ENCODE results near the gene POU2F2. TPM values are rescaled to one million over a fixed set of nuclear protein-coding genes. Genes with fewer than 3 reads are reported as not detected.

POU2F2 gene
- total and polyA plus RNA-seq, 2 donors (not counting 3 experiments of a cell fraction or from before 2014, with no cell fraction given): 4.0 to 4.1 TPM

- ChIA-PET CTCF (interaction anchor here (0.8 to 1.4 kb wide), 2 partner anchors 10 to 51 kb away, joined by 3 read pairs; partner anchors contain the start of gene ZNF574), POLR2A (no interaction called here)
- no peaks in the 10 kb centered on the region for H3K9me1 ChIP-seq (replicated peaks; ENCODE audit: control insufficient read depth, extremely low read depth, insufficient read depth, low read length)
- BruUV-seq (replicated peaks): no TSS peak
- H3K4me1 ChIP-seq (ENCODE audit: control insufficient read depth, extremely low read depth, insufficient read depth, low read length): no peaks in the 10 kb centered on the region
- H3K9me3 ChIP-seq (replicated peaks; ENCODE audit: control insufficient read depth, insufficient read depth, low read length): no peaks in the 10 kb centered on the region
- peaks cover 24 to 29% of the 10 kb centered on the region in 2 experiments for H3K27me3 ChIP-seq (ENCODE audit: control insufficient read depth in 2 of 2, insufficient read depth in 2 of 2, low read length in 2 of 2)
- no peaks in the 10 kb centered on the region for H3K79me2 ChIP-seq (ENCODE audit: control insufficient read depth, insufficient read depth, low read length)
- H3K36me3 ChIP-seq (ENCODE audit: control insufficient read depth in 2 of 2, extremely low read depth in 1 of 2, insufficient read depth in 2 of 2, low read length in 2 of 2): no peaks in the 10 kb centered on the region
- intact Hi-C loops (cut with micrococcal nuclease) (no loop called here), dilution Hi-C loops (cut with MboI; ENCODE audit: extremely low pct_ligation_motif_present, low sequenced_read_pairs) (no loop called here)
- DNase-seq (ENCODE audit: low read depth, low spot score): no peak
- FAIRE-seq: no peak
- no peak overlapping the region for H3K4me2 ChIP-seq (ENCODE audit: insufficient read depth, low read length)
- no peak overlapping the region for H3K9ac ChIP-seq (replicated peaks; ENCODE audit: extremely low read depth, insufficient read depth, low read length)
- TF ChIP-seq CTCF (IDR thresholded peaks at IDR 0.05; ENCODE audit: extremely low read depth in 1 of 2, insufficient read depth in 1 of 2, low read depth in 1 of 2, low read length in 2 of 2): no peak
- TF ChIP-seq MYC (IDR thresholded peaks at IDR 0.05; ENCODE audit: low read depth, low read length): no peak
- no peak for TF ChIP-seq POLR2A (IDR thresholded peaks at IDR 0.05; ENCODE audit: low read depth, low read length)
- no peak for TF ChIP-seq FOS (IDR thresholded peaks at IDR 0.05; ENCODE audit: borderline replicate concordance, insufficient read depth, low read length)
- no peak for TF ChIP-seq EZH2 (IDR thresholded peaks at IDR 0.05; ENCODE audit: borderline replicate concordance, low read depth, low read length, severe bottlenecking)
- no peak for TF ChIP-seq POLR2AphosphoS5 (IDR thresholded peaks at IDR 0.05; ENCODE audit: insufficient read depth, low read depth, low read length)
- TF ChIP-seq MAX (IDR thresholded peaks at IDR 0.05; ENCODE audit: insufficient read depth, insufficient read length): no peak
- TF ChIP-seq JUN (IDR thresholded peaks at IDR 0.05; ENCODE audit: borderline replicate concordance, insufficient read depth, insufficient read length, low read depth): no peak
- TF ChIP-seq GATA2 (IDR thresholded peaks at IDR 0.05; ENCODE audit: insufficient read depth, insufficient read length, low read depth, low read length): no peak
- no peak overlapping the region for H3K4me3 ChIP-seq (replicated peaks in 1 of 3; ENCODE audit: insufficient read depth in 1 of 3, low read depth in 1 of 3, low read length in 3 of 3)
- H4K20me1 ChIP-seq (replicated peaks; ENCODE audit: control insufficient read depth, extremely low read depth, insufficient read depth, low read length): no peaks in the 10 kb centered on the region
- no peak overlapping the region for H2AFZ ChIP-seq (ENCODE audit: low read depth, low read length)
- H3K27ac ChIP-seq (ENCODE audit: insufficient read depth, low read depth, low read length): no peak overlapping the region
These were observed 66.7 kb downstream of the POU2F2 start for GRCh38 chr19:42065511-42065910.
